Activated CD4-positive, alpha-beta memory T cell treated with anti-CD3 and anti-CD28 coated beads, Interleukin-2, amount 10 ng/mL, durations not matched to agents 7 days and 5 days (primary cell): Measurements from ENCODE around the gene NBEAL1. TPM values are rescaled to one million over a fixed set of nuclear protein-coding genes. Genes with fewer than 3 reads are reported as not detected.
"Not testable (repeated sequence)": the region's sequence is repeated elsewhere in the genome, so short reads cannot be mapped to it uniquely, and the experiment has no call there.

ENCODE experiments used
- CTCF ChIA-PET: fragments of 350-600 bp; sonication (Branson Sonifier 250); formaldehyde crosslinking; loops from one replicate; lab custom pipeline; 2021; ENCODE audit warnings: antibody characterized with exemption, inconsistent platforms; lab: Charles Lee
- POLR2A ChIA-PET: fragments of 350-600 bp; sonication (Branson Sonifier 250); formaldehyde crosslinking; loops from one replicate; lab custom pipeline; 2021; ENCODE audit warnings: antibody characterized with exemption; lab: Charles Lee
- DNase-seq: peaks from one replicate; pipeline ENCODE4 v3.0.0-alpha.2; 2020
- H3K27ac Mint-ChIP-seq: one replicate; pipeline ENCODE4 v1.8.0; 2021; ENCODE audit warnings: mild to moderate bottlenecking, mixed read lengths
- H3K27me3 Mint-ChIP-seq: one replicate; pipeline ENCODE4 v1.8.0; 2021; ENCODE audit warnings: mixed read lengths
- H3K36me3 Mint-ChIP-seq: one replicate; pipeline ENCODE4 v1.8.0; 2021; ENCODE audit warnings: low read depth, mixed read lengths
- H3K4me1 Mint-ChIP-seq: one replicate; pipeline ENCODE4 v1.8.0; 2021; ENCODE audit warnings: mixed read lengths
- H3K4me3 Mint-ChIP-seq: one replicate; pipeline ENCODE4 v1.8.0; 2021; ENCODE audit warnings: mild to moderate bottlenecking, mixed read lengths
- H3K9me3 Mint-ChIP-seq: one replicate; pipeline ENCODE4 v1.8.0; 2021; ENCODE audit warnings: mixed read lengths
- total RNA-seq, 2 experiments: library from RNA; stranded (reverse); gene quantifications; one replicate each; pipeline ENCODE4 v1.2.3, GENCODE V29; 2021

The NBEAL1 gene
- total RNA-seq, 2 experiments from 2014 or later, result 11.6 to 13.3 TPM

GRCh38 chr2:203090721-203091120 lies 76.0 kb downstream of the NBEAL1 start:
- POLR2A ChIA-PET, H3K36me3 Mint-ChIP-seq, H3K27ac Mint-ChIP-seq, H3K27me3 Mint-ChIP-seq, CTCF ChIA-PET, H3K4me3 Mint-ChIP-seq, H3K4me1 Mint-ChIP-seq, H3K9me3 Mint-ChIP-seq, DNase-seq: not testable (repeated sequence)

- Mint-ChIP-seq H3K9me3 (no peaks in the 10 kb centered on the region), H3K27ac (no peak overlapping the region), H3K4me3 (no peak overlapping the region), H3K4me1 (peaks cover 4% of the 10 kb centered on the region), H3K36me3 (peaks cover 19% of the 10 kb centered on the region), H3K27me3 (no peaks in the 10 kb centered on the region)
- ChIA-PET POLR2A (no interaction called here), CTCF (no interaction called here)
- DNase-seq, result no peak
Observed at GRCh38 chr2:203097735-203098134, 83.1 kb downstream of the NBEAL1 start.

GRCh38 chr2:203102357-203102756 lies 87.7 kb downstream of the NBEAL1 start:
- peaks cover 12% of the 10 kb centered on the region for H3K9me3 Mint-ChIP-seq
- POLR2A ChIA-PET, result interaction anchor here (0.6 kb wide), 1 partner anchor 136 kb away, joined by 3 read pairs; the partner anchor contains the start of gene CYP20A1
- H3K27ac Mint-ChIP-seq, H3K4me3 Mint-ChIP-seq, H3K27me3 Mint-ChIP-seq, DNase-seq, H3K4me1 Mint-ChIP-seq: not testable (repeated sequence)
- CTCF ChIA-PET, result interaction anchor here (0.5 kb wide), 1 partner anchor 827 kb away, joined by 3 read pairs; no protein-coding TSS in a partner anchor
- peaks cover 34% of the 10 kb centered on the region for H3K36me3 Mint-ChIP-seq

- peaks cover 34% of the 10 kb centered on the region for H3K36me3 Mint-ChIP-seq
- H3K9me3 Mint-ChIP-seq, result peaks cover 12% of the 10 kb centered on the region
- peaks cover 6% of the 10 kb centered on the region for H3K4me1 Mint-ChIP-seq
- DNase-seq, result no peak
- H3K4me3 Mint-ChIP-seq, result no peak overlapping the region
- H3K27ac Mint-ChIP-seq, result no peak overlapping the region
- no peaks in the 10 kb centered on the region for H3K27me3 Mint-ChIP-seq
- CTCF ChIA-PET, result interaction anchor here (0.5 kb wide), 1 partner anchor 554 kb away, joined by 3 read pairs; no protein-coding TSS in a partner anchor
- POLR2A ChIA-PET, result no interaction called here
Observed at GRCh38 chr2:203104273-203104672, 89.6 kb downstream of the NBEAL1 start.

GRCh38 chr2:203105996-203106395 lies 91.3 kb downstream of the NBEAL1 start:
- Mint-ChIP-seq H3K36me3 (peaks cover 31% of the 10 kb centered on the region), H3K27ac (no peak overlapping the region), H3K27me3 (no peaks in the 10 kb centered on the region), H3K9me3 (peaks cover 12% of the 10 kb centered on the region), H3K4me1 (peaks cover 6% of the 10 kb centered on the region), H3K4me3 (no peak overlapping the region)
- ChIA-PET CTCF (no interaction called here), POLR2A (no interaction called here)
- no peak for DNase-seq

DNA sequence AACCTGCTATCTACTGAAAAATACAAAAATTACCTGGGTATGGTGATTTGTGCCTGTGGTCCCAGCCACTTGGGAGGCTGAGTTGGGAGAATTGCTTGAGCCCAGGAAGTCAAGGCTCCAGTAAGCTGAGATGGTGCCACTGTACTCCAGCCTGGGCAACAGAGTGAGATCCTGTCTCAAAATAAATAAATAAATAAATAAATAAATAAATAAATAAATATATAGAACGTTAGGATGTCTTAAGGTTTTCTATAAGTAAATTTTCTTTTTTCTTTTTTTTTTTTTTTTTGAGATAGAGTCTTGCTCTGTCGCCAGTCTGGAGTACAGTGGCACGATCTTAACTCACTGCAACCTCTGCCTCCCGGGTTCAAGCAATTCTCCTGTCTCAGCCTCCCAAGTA lies 95.8 kb downstream of the NBEAL1 start:
- H3K4me1 Mint-ChIP-seq, H3K27me3 Mint-ChIP-seq, CTCF ChIA-PET, H3K36me3 Mint-ChIP-seq, DNase-seq, H3K4me3 Mint-ChIP-seq, POLR2A ChIA-PET, H3K27ac Mint-ChIP-seq, H3K9me3 Mint-ChIP-seq: not testable (repeated sequence)

DNA sequence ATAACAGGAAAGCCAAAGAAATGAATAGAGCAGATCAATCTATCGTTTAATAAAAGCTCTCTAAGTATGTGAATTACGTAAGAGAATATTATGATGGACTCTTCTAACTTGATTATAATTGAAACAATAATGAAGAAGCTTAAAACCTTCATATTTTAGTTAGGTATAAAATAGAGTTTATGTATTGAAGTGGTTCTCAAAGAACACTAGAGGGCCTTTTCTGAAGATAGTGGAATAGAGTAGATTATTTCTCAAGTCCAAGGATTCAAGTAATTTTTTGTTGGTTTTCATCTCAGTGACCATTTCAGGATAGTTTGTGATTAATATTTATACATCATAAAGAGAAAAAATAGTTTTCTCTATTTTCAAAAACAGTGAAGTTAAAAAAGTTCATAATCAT lies 97.7 kb downstream of the NBEAL1 start:
- CTCF ChIA-PET, result no interaction called here
- H3K36me3 Mint-ChIP-seq, result peaks cover 5% of the 10 kb centered on the region
- H3K27ac Mint-ChIP-seq, result no peak overlapping the region
- POLR2A ChIA-PET, result no interaction called here
- H3K9me3 Mint-ChIP-seq, result no peaks in the 10 kb centered on the region
- H3K4me3 Mint-ChIP-seq, result no peak overlapping the region
- H3K4me1 Mint-ChIP-seq, result no peaks in the 10 kb centered on the region
- no peak for DNase-seq
- H3K27me3 Mint-ChIP-seq, result no peaks in the 10 kb centered on the region

DNA sequence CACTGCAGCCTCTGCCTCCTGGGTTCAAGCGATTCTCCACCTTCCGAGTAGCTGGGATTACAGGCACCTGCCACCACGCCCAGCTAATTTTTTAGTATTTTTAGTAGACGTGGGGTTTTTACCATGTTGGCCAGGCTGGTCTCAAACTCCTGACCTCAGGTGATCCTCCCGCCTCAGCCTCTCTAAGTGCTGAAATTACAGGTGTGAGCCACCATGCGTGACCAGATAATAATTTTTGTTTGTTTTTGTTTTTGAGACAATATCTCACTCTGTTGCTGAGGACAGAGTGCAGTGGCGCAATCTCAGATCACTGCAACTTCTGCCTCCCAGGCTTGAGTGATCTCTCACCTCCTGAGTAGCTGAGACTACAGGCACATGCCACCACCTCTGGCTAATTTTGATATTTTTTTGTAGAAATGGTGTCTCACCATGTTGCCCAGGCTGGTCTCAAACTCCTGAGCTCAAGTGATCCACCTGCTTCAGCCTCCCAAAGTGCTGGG lies 100.6 kb downstream of the NBEAL1 start:
- not testable (repeated sequence) for H3K4me3 Mint-ChIP-seq, H3K4me1 Mint-ChIP-seq

DNA sequence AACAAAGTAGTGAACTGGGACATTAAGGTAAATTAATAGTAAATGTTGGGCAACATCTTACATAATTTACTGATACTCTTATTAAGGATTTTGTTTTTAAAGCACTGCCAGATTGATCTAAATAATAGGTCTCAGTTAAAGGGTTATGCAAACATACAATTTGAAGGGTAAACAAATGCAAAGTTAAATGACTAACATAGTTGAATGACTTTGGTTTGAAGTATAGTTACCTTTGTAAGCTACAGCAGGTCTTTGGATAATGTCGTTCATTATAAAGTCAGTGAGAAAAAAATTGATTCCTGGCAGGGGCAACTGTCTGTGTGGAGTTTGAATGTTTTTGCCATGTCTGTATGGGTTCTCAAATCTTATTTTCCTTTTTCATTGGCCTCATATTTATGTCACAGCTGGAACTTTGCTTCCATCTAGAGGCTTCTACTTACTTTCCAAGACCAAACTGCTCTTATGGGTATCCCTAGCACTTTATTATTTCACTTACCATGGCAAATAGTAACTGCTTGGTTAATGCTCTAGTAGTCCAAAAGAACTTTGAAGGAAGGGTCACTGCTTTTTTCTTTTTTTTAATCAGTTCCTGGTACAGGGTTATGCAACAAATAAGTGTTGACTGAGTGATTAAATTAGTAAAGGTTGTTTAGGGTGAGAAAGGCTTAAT lies 107.8 kb downstream of the NBEAL1 start:
- ChIA-PET CTCF (no interaction called here), POLR2A (no interaction called here)
- H3K27ac Mint-ChIP-seq, result no peak overlapping the region
- no peaks in the 10 kb centered on the region for H3K27me3 Mint-ChIP-seq
- H3K36me3 Mint-ChIP-seq, result peaks cover under 1% of the 10 kb centered on the region
- H3K4me3 Mint-ChIP-seq, result no peak overlapping the region
- no peak for DNase-seq
- no peaks in the 10 kb centered on the region for H3K9me3 Mint-ChIP-seq
- H3K4me1 Mint-ChIP-seq, result no peaks in the 10 kb centered on the region

More for the DNA sequence above, 100.6 kb downstream of the NBEAL1 start:
- CTCF ChIA-PET, H3K36me3 Mint-ChIP-seq, DNase-seq, H3K27ac Mint-ChIP-seq, H3K27me3 Mint-ChIP-seq, H3K9me3 Mint-ChIP-seq, POLR2A ChIA-PET: not testable (repeated sequence)

GRCh38 chr2:203126996-203127395 lies 112.3 kb downstream of the NBEAL1 start:
- Mint-ChIP-seq H3K27me3 (no peaks in the 10 kb centered on the region), H3K9me3 (no peaks in the 10 kb centered on the region), H3K4me3 (no peak overlapping the region), H3K4me1 (no peaks in the 10 kb centered on the region), H3K36me3 (no peaks in the 10 kb centered on the region), H3K27ac (no peak overlapping the region)
- POLR2A ChIA-PET, result no interaction called here
- no peak for DNase-seq
- CTCF ChIA-PET, result no interaction called here

DNA sequence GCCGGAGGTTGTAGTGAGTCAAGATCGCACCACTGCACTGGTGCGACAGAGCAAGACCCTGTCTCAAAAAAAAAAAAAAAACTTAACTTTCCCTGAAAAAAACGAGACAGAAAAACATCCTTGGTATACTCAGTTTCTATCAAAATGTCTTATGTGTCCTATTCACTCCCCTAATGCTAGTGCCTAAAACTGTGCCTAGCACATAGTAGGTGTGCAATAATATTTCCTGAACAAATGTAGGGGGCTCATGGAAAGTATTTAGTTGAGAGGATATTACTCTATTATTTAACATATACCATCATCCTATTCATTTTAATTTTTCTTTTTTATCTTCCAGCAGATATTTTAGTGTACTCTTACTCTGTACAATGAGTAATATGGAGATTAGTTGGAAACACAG lies 120.4 kb downstream of the NBEAL1 start:
- no peaks in the 10 kb centered on the region for H3K36me3 Mint-ChIP-seq
- no peak overlapping the region for H3K4me3 Mint-ChIP-seq
- POLR2A ChIA-PET, result no interaction called here
- no peaks in the 10 kb centered on the region for H3K4me1 Mint-ChIP-seq
- no peak overlapping the region for H3K27ac Mint-ChIP-seq
- no peaks in the 10 kb centered on the region for H3K9me3 Mint-ChIP-seq
- DNase-seq, result no peak
- H3K27me3 Mint-ChIP-seq, result no peaks in the 10 kb centered on the region
- CTCF ChIA-PET, result no interaction called here

GRCh38 chr2:203143391-203143790 lies 128.7 kb downstream of the NBEAL1 start:
- Mint-ChIP-seq H3K4me3 (no peak overlapping the region), H3K36me3 (no peaks in the 10 kb centered on the region), H3K27ac (no peak overlapping the region), H3K27me3 (no peaks in the 10 kb centered on the region), H3K4me1 (no peaks in the 10 kb centered on the region), H3K9me3 (no peaks in the 10 kb centered on the region)
- no peak for DNase-seq
- ChIA-PET POLR2A (no interaction called here), CTCF (no interaction called here)

DNA sequence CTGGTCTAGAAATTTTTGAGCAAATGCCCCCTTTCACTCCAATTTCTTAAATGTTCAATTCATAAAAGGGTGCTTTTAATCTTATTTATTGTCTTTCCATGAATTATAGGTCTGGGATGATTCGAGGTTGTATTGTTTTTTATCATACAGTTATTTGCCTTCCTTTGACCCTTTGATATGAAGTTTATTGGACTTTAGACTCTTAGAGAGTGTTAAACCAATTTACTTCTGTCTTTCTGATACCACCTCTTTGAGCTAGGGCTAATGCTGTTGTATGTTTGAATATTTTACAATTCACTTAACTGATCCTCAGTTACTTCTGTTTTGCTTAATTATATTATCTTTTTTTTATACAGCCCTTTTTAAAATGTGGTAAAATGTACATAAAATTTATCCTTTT lies 134.5 kb downstream of the NBEAL1 start:
- H3K4me3 Mint-ChIP-seq, result no peak overlapping the region
- DNase-seq, result no peak
- POLR2A ChIA-PET, result no interaction called here
- H3K27me3 Mint-ChIP-seq, result no peaks in the 10 kb centered on the region
- no peaks in the 10 kb centered on the region for H3K36me3 Mint-ChIP-seq
- no peaks in the 10 kb centered on the region for H3K4me1 Mint-ChIP-seq
- CTCF ChIA-PET, result no interaction called here
- no peaks in the 10 kb centered on the region for H3K9me3 Mint-ChIP-seq
- no peak overlapping the region for H3K27ac Mint-ChIP-seq

GRCh38 chr2:203155406-203155805 lies 140.7 kb downstream of the NBEAL1 start:
- ChIA-PET POLR2A (interaction anchor here (1.2 kb wide), 1 partner anchor 83 kb away, joined by 6 read pairs; the partner anchor contains the start of gene CYP20A1), CTCF (interaction anchor here (0.6 to 2.0 kb wide), 10 partner anchors 8 to 581 kb away, joined by 3 to 7 read pairs (median 4); no protein-coding TSS in a partner anchor)
- no peak overlapping the region for H3K4me3 Mint-ChIP-seq
- no peaks in the 10 kb centered on the region for H3K9me3 Mint-ChIP-seq
- no peaks in the 10 kb centered on the region for H3K27me3 Mint-ChIP-seq
- H3K4me1 Mint-ChIP-seq, result peaks cover 10% of the 10 kb centered on the region
- peak; percentile 22 for DNase-seq
- H3K27ac Mint-ChIP-seq, result no peak overlapping the region
- no peaks in the 10 kb centered on the region for H3K36me3 Mint-ChIP-seq
